Natural killer cell (primary cell): ENCODE results near the gene PTPN6. TPM values are rescaled to one million over a fixed set of nuclear protein-coding genes. Genes with fewer than 3 reads are reported as not detected.

Experiments
- ATAC-seq, 3 donors: fragments of 150-1000 bp in 2 of 3; fragments of 200-7000 bp in 1 of 3; cut with Tn5 transposase; 1 replicate in 1 of 3; 2 replicates in 2 of 3; pipeline ENCODE4 v1.10.0; 2021; ENCODE audit warnings: mild to moderate bottlenecking in 2 of 3, moderate library complexity in 2 of 3
- DNase-seq, 2 donors: peaks; one replicate each; pipeline versions ENCODE4 v3.0.0 to v3.0.0-alpha.2; 2013 to 2021; ENCODE audit warnings: mixed read lengths in 1 of 2
- H3K27ac ChIP-seq: one replicate; pipeline ENCODE4 v1.5.1; 2013; ENCODE audit warnings: mild to moderate bottlenecking, low read length
- H3K27me3 ChIP-seq: one replicate; pipeline ENCODE4 v1.6.1; 2013; ENCODE audit warnings: low read length; ENCODE audit not compliant: control insufficient read depth, insufficient read depth
- H3K36me3 ChIP-seq: one replicate; pipeline ENCODE4 v1.6.1; 2013; ENCODE audit warnings: low read length; ENCODE audit not compliant: control insufficient read depth, insufficient read depth
- H3K4me1 ChIP-seq: one replicate; pipeline ENCODE4 v1.6.1; 2013; ENCODE audit warnings: low read length; ENCODE audit not compliant: control insufficient read depth, insufficient read depth
- H3K4me3 ChIP-seq: one replicate; pipeline ENCODE4 v1.5.1; 2013; ENCODE audit warnings: low read length
- H3K9me3 ChIP-seq: one replicate; pipeline ENCODE4 v1.6.1; 2013; ENCODE audit warnings: low read length; ENCODE audit not compliant: control insufficient read depth, insufficient read depth
- H3K27ac Mint-ChIP-seq, 2 donors: one replicate each; pipeline ENCODE4 v1.8.0; 2022; ENCODE audit warnings: mild to moderate bottlenecking in 2 of 2, mixed read lengths in 2 of 2, moderate library complexity in 1 of 2
- H3K27me3 Mint-ChIP-seq, 2 donors: one replicate each; pipeline ENCODE4 v1.8.0; 2022; ENCODE audit warnings: low read depth in 2 of 2, mixed read lengths in 2 of 2
- H3K36me3 Mint-ChIP-seq: one replicate; pipeline ENCODE4 v1.8.0; 2022; ENCODE audit warnings: mixed read lengths
- H3K4me1 Mint-ChIP-seq, 2 donors: one replicate each; pipeline ENCODE4 v1.8.0; 2022; ENCODE audit warnings: mixed read lengths in 2 of 2
- H3K4me3 Mint-ChIP-seq: one replicate; pipeline ENCODE4 v1.8.0; 2022; ENCODE audit warnings: mild to moderate bottlenecking, moderate library complexity, mixed read lengths
- H3K9me3 Mint-ChIP-seq, 2 donors: one replicate each; pipeline ENCODE4 v1.8.0; 2022; ENCODE audit warnings: mixed read lengths in 2 of 2
- WGBS: methylation state at CpG from one replicate; pipeline ENCODE4 v1.1.7; 2013; ENCODE audit warnings: missing lambda C conversion rate; ENCODE audit not compliant: insufficient coverage; 5-methylcytosine and 5-hydroxymethylcytosine counted together
- intact Hi-C: fragments of 100-400 bp; cut with micrococcal nuclease; formaldehyde crosslinking; loops from one replicate; pipeline ENCODE4 v1.14.2; 2022
- total RNA-seq, 4 donors: library from RNA; stranded (reverse); fragments of 120-200 nt in 1 of 4; gene quantifications; one replicate each; pipeline versions ENCODE4 v1.2.3 to v1.2.4, GENCODE V29; 2013 to 2022
- TF ChIP-seq, protein P1 (sequence below): fragments of 200-600 bp; IDR thresholded peaks from one replicate; pipeline ENCODE4 v1.8.0; 2022; ENCODE audit warnings: antibody characterized with exemption

The PTPN6 gene
- total RNA-seq, result 100 to 1,000 TPM; 279 to 357 (median 312) TPM
- 431 TPM for total RNA-seq (2013)

DNA sequence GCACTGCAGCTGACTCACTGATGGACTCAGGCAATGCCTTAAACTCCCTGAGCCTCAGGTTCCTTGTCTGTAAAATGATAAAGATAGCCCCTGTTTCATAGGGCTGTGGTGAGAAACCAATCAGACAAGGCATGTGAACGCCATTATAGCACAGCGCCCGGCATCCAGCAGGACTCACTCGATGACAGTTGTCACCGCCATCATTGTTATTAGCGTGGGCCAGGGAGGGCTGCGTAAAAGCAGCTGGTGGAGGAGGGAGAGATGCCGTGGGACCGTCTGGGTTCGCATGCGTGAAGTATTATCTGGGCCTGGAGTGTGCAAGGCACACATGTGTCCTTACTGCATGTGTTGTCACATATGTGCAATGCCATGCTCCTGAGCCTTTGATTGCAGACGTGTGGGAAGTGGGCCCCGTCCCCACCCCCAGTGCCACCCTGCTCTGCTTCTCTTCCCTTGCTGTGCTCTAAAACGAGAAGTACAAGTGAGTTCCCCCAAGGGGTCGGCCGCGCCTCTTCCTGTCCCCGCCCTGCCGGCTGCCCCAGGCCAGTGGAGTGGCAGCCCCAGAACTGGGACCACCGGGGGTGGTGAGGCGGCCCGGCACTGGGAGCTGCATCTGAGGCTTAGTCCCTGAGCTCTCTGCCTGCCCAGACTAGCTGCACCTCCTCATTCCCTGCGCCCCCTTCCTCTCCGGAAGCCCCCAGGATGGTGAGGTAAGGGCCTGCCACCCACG is at the start of gene PTPN6:
TSS of gene PTPN6 (plus strand) at position 546 of the 730 bp plus-strand sequence. CDS start at position 703, 157 bp downstream.
- DNase-seq (peak in 1 of 2 donors; percentile 68), ATAC-seq (peak; percentile 10 to 65 (median 30))
- H3K27ac ChIP-seq, result peak within 1 kb of the TSS; percentile 96
- H3K4me3 ChIP-seq, result peak within 1 kb of the TSS; percentile 93
- 1% methylated on average over 25 of the region's 25 CpGs for WGBS
- intact Hi-C loops, result loop anchor here (5.0 kb wide), 1 partner anchor 66 kb away; the partner anchor contains the start of gene LPCAT3
- no peaks in the 10 kb centered on the region for H3K27me3 ChIP-seq
- Mint-ChIP-seq H3K4me1 (peaks cover 83 to 99% of the 10 kb centered on the region in 2 donors), H3K9me3 (no peaks in the 10 kb centered on the region), H3K36me3 (no peaks in the 10 kb centered on the region), H3K27ac (peak within 1 kb of the TSS; percentile 98 to 99), H3K4me3 (peak within 1 kb of the TSS; percentile 91), H3K27me3 (no peaks in the 10 kb centered on the region)
- peaks cover 27% of the 10 kb centered on the region for H3K36me3 ChIP-seq
- no peaks in the 10 kb centered on the region for H3K9me3 ChIP-seq
- TF ChIP-seq, protein P1, sequence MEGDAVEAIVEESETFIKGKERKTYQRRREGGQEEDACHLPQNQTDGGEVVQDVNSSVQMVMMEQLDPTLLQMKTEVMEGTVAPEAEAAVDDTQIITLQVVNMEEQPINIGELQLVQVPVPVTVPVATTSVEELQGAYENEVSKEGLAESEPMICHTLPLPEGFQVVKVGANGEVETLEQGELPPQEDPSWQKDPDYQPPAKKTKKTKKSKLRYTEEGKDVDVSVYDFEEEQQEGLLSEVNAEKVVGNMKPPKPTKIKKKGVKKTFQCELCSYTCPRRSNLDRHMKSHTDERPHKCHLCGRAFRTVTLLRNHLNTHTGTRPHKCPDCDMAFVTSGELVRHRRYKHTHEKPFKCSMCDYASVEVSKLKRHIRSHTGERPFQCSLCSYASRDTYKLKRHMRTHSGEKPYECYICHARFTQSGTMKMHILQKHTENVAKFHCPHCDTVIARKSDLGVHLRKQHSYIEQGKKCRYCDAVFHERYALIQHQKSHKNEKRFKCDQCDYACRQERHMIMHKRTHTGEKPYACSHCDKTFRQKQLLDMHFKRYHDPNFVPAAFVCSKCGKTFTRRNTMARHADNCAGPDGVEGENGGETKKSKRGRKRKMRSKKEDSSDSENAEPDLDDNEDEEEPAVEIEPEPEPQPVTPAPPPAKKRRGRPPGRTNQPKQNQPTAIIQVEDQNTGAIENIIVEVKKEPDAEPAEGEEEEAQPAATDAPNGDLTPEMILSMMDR, result no peak
- H3K4me1 ChIP-seq, result peaks cover 89% of the 10 kb centered on the region

DNA sequence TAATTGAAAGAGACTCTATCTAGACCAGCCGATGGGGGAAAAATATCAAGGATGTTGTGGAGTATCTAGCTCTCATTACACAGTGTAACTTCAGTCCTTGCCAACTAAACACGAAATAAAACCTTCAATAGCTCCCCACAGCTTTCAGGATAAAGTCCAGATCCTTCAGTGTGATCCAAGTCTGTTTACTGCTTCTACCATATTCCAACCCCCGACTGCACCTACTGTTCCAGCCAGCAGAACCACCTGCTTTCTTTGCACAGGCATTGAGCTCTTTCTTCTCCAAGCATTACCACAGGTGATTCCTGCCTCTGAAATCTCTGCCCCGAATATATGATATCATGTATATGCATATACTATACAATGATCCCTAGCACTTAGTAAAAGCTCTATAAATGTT is 48.7 kb upstream of the PTPN6 start:
- ATAC-seq (no peak), DNase-seq (no peak)
- intact Hi-C loops, result no loop called here
- H3K36me3 ChIP-seq, result no peaks in the 10 kb centered on the region
- peaks cover 14% of the 10 kb centered on the region for H3K4me1 ChIP-seq
- H3K4me3 ChIP-seq, result no peak overlapping the region
- H3K27me3 ChIP-seq, result no peaks in the 10 kb centered on the region
- Mint-ChIP-seq H3K9me3 (no peaks in the 10 kb centered on the region), H3K4me1 (no peaks in the 10 kb centered on the region), H3K4me3 (no peak overlapping the region), H3K27me3 (no peaks in the 10 kb centered on the region), H3K27ac (no peak overlapping the region), H3K36me3 (no peaks in the 10 kb centered on the region)
- H3K27ac ChIP-seq, result no peak overlapping the region
- H3K9me3 ChIP-seq, result no peaks in the 10 kb centered on the region
- TF ChIP-seq, protein P1, result no peak
- WGBS, result 91% methylated on average over 2 of the region's 4 CpGs

DNA sequence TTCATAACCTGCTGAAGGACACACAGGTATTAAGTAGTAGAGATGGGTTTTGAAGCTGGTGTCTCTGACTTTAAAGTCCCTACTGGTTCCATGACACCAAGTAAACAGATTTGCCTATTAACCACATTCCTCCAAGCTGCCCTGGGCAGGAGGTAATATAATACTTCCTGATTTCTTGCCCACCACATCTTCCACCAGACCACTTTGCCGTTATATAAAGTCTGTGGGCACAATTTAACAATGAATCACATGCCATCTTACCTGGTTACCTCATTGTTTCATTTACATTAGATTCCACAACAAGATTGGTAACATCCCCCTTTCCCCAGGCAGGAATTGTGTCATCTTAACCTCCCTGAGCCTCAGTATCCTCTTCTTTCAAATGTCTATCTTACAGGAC is 47.4 kb upstream of the PTPN6 start:
- H3K27ac Mint-ChIP-seq, result no peak overlapping the region
- intact Hi-C loops, result loop anchor here (1.0 kb wide), 2 partner anchors 12 to 30 kb away; partner anchors contain the start of gene SPSB2
- WGBS, result 43% methylated on average over 1 of the region's 1 CpG

More for the DNA sequence above, 47.4 kb upstream of the PTPN6 start:
- Mint-ChIP-seq H3K27me3 (no peaks in the 10 kb centered on the region), H3K4me3 (no peak overlapping the region), H3K9me3 (no peaks in the 10 kb centered on the region), H3K4me1 (no peaks in the 10 kb centered on the region), H3K36me3 (no peaks in the 10 kb centered on the region)
- Histone ChIP-seq H3K27me3 (no peaks in the 10 kb centered on the region), H3K4me3 (no peak overlapping the region), H3K36me3 (no peaks in the 10 kb centered on the region), H3K9me3 (no peaks in the 10 kb centered on the region), H3K27ac (no peak overlapping the region), H3K4me1 (peaks cover 14% of the 10 kb centered on the region)
- TF ChIP-seq, protein P1, result no peak
- no peak for DNase-seq
- ATAC-seq, result no peak
